Stimulated activated CD4-positive, alpha-beta T cell treated with anti-CD3 and anti-CD28 coated beads, Interleukin-12 subunit alpha, Interleukin-12 subunit beta, amount 100 ng/mL, for 24 hours (primary cell): Measurements from ENCODE around the gene TNKS1BP1.
A peak's percentile ranks its signal among the peaks of the same experiment; 100 is the strongest.
"Not testable (repeated sequence)": the region's sequence is repeated elsewhere in the genome, so short reads cannot be mapped to it uniquely, and the experiment has no call there.

ENCODE experiments used
- DNase-seq, 2 experiments: peaks; one replicate each; pipeline ENCODE4 v3.0.0-alpha.2; 2020; ENCODE audit warnings: low read depth in 2 of 2

Gene TNKS1BP1

GRCh38 chr11:57294225-57295131 is 30.3 kb downstream of the TNKS1BP1 start:
- DNase-seq: no peak

- no peak for DNase-seq
Observed at GRCh38 chr11:57290288-57290687, 34.5 kb downstream of the TNKS1BP1 start.

DNA sequence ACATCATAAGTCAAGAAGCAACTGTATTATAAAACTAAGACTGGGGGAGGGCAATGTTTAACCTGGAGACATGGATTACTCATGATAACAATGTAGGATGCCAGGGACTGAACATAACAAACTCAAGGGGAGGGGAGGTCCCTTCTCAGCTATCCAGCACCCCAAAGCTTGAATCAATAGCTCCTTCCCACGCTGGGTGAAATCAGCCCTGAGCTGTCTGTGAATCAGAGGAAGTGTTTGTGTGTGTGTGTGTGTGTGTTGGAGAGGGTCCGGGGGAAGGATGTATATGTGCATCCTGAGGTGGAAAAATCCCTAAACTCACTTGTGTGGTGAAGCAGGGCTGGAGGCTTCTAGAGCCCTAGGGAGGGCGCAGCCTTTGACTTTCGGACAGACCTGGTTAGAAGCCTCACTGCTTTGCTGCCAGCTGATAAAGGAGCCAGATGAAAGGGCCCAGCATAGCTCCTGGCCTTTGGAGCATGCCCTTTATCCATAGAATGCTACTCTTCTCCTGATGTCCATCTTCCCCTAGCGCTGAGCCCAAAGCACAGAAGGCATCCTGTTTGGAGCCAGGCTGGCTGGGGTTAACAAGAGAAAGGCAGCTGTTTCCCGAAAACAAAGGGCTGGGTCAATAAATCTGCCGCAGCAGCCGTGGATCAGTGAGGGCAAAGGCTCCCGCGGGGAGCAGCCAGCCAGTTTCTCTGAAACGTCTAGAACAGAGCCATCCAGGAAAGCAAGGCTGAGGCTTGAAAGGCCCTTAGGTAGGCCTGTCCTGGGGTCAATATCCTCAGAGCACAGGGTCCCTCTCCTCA is 35.8 kb downstream of the TNKS1BP1 start:
- no peak for DNase-seq

GRCh38 chr11:57287884-57288283 is 36.9 kb downstream of the TNKS1BP1 start:
- DNase-seq: no peak

DNA sequence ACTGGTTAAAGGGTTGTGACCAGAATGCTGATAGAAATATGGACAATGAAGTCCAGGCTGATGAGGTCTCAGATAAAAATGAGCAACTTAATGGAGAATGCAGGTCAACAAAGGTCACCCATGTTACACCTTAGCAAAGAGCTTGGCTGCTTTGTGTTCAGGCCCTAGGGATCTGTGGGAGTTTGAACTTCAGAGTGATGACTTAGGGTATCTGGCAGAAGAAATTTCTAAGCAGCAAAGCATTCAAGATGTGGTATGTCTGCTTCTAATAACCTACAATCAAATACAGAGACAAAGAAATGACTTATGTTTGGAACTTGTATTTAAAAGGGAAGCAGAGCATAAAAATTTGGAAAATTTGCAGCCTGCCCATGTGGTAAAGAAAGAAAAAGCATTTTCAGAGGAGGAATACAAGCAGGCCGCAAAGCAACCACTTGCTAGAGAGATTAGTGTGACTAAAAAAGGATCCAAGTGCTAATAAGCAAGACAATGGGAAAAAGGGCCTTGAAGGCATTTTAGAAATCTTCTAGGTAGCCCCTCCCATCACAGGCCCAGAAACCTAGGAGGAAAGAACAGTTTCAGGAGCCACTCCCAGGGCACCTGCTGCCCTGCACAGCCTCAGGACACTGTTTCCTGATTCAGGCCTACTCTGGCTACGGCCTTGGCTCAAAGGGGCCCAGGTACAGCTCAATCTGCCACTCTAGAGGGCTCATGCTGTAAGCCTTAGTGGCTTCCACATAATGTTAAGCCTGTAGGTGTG is 41.3 kb downstream of the TNKS1BP1 start:
- no peak for DNase-seq

- DNase-seq: not testable (repeated sequence)
Observed at GRCh38 chr11:57281546-57281945, 43.2 kb downstream of the TNKS1BP1 start.

GRCh38 chr11:57279116-57279515 is 45.6 kb downstream of the TNKS1BP1 start:
- no peak for DNase-seq

DNA sequence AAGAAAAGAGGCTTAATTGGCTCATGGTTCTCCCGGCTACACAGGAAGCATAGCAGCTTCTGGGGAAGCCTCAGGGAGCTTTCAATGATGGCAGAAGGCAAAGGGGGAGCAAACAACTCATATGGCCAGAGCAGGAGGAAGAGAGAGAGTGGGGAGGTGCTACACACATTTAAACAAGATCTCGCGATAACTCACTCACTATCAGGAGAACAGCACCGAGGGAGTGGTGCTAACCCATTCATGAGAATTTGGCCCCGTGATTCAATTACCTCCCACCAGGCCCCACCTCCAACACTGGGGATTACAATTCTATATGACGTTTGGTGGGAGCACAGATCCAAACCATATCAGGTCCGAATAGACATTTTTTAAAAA is 46.0 kb downstream of the TNKS1BP1 start:
- DNase-seq: no peak

- peak in 1 of 2 experiments; percentile 32 for DNase-seq
Observed at GRCh38 chr11:57277845-57278720, 46.7 kb downstream of the TNKS1BP1 start.

DNA sequence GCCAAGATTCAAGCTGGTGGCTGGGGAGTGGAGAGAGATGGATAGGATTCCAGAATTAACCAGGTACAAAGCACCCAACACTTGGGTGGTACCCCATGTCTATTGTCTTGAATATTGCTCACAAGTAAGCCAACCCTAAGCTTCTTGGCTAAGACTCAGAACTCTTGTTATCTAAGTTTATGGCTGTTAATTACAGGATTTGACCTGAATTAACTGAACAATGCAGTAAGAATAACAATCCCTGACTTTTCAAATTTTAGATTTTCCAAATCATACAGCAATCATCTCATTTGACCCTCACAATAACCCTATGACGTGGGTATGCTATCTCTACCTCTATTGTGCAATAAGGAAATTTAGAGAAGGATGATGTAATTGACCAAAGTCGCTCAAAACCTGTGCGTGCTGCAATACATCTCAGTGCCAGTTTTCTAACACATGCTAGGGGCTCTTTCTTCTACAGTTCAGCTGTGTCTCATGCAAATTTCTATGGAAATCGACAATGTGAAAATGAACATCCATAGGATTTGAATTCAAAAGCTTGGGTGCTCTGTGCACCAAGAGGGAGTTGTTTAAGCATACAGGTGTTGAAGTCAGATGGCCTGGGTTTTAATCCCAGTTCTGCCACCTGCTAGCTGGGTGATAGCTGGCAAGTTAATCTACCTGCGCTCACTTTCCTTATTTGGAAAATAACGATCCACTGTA is 47.6 kb downstream of the TNKS1BP1 start:
- DNase-seq: no peak

DNA sequence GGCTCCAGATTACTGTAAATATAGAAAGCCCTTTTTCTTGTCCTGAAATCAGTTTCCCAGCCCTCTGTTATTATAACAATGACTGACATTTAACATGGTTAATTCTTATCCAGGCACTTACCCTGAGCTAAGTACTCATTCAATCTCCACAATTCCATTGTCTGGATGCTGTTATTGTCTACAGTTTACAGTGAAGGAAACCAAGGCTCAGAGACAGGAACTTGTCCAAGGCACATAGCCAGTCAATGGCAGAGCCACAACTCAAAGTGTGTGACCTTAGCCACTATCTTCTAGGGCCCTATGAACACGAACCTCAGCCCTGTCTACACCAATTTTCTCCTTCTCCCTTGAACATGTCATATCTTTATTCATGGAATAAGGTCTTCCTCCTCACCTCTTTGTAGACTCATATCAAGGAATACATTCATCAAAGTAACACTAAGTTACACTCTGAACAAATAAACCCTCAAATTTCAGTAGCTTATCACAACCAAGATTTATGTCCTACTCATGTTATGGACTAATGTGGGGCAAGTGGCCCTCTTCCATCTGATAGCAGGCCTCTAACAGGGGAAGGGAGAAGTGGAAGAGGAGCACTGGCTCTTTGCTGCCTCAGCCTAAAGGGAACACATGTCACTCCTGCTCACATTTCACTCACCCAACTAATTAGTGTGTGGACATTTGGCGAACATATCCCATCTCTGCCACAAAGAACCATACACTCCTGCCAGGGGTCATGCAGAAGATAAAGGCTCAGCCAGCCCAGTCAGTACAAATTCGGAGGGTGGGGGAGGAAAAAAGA is 48.4 kb downstream of the TNKS1BP1 start:
- DNase-seq: no peak

GRCh38 chr11:57275582-57275981 is 49.2 kb downstream of the TNKS1BP1 start:
- DNase-seq: no peak

DNA sequence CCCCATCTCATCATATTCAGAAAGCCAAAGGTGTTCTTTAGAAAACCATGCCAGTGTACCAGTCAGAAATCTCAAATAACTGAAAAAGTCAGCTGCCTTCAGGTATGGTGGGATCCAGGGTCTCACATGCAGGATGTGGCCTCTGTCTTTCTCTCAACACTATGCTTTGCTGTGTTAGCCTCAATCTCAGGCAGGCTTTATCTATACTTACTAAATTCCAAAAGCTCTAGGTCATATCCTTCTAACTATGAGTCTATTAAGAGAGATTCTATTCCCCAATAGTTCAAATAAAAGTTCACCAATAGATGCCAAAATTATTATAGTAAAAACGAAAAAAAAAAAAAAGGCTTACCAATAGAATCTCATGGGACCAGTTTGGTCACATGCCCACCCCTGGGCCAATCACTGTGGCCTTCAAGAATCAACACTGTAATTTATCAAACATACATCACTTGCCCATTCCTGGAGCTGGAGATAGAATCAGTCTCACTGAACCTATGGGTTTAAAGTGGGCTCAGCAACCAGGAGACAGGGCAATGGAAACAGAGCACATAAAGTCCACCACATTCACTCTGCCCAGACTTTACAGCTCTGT is 49.8 kb downstream of the TNKS1BP1 start:
- DNase-seq: no peak

DNA sequence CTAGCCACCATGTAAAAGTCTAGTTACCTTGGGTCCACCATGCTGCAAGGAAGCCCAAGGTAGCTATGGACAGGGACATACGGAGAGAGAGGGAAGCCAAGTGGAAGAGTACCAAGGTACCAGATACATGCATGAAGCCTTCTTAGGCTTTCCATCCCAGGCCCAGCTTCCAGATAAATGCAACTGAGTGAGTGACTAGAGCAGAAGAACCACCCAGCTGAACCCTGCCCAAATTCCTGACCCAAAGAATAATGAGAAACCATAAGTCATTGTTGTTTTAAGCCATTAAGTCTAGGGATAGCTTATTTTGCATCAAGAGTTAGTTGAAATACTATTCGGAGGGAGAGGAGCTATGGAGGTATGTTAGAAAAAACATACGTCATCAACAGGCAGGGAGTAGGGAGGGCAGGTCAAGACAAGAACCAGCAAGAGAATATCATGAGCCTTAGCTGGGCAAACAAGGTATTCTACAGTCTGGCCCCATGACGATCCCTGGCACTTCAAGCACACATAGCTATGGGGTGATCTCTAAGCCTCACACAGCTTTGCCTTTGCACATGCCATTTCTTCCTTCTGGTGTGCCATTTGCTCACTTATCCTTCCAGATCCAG is 51.2 kb downstream of the TNKS1BP1 start:
- no peak for DNase-seq

GRCh38 chr11:57269571-57270021 is 55.2 kb downstream of the TNKS1BP1 start:
- DNase-seq: no peak

DNA sequence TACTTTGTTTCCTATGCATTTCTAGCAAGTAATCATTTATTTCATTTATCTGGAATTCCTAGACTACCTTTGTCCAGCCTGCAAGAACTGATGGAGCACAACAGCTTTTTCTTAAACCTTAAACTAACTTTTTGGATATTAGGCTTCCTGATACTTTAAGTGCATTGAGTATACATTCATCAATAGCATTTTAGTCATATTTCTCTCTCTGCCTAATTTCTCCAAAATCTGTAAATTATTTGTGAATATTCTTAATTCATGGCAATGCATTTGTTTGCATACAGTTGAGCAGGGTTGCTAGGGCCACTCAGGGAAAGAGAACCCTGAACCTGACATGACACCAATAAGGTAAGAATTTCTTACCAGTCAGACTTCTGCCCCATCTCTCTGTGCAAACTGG is 58.6 kb downstream of the TNKS1BP1 start:
- DNase-seq: no peak

GRCh38 chr11:57263351-57263750 is 61.4 kb downstream of the TNKS1BP1 start:
- DNase-seq: no peak

DNA sequence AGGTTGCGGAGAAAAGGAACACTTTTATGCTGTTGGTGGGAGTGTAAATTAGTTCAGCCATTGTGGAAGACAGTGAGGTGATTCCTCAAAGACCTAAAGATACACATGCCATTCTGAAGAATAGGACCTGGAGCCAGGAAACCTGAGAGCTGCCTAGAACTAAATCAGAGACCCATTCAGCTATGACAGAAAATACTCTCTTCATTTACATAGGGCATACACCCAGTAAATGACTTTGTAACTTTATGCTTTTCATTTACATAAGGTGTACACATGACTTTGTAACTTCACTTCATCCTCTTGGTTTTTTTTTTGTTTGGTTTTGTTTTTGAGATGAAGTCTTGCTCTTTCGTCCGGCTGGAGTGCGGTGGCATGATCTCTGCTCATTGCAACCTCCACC is 62.6 kb downstream of the TNKS1BP1 start:
- DNase-seq: no peak
